Measurements from ENCODE around the gene GRB7. TPM values are rescaled to one million over a fixed set of nuclear protein-coding genes. Genes with fewer than 3 reads are reported as not detected.
A peak's percentile ranks its signal among the peaks of the same experiment; 100 is the strongest.
"Not testable (repeated sequence)": the region's sequence is repeated elsewhere in the genome, so short reads cannot be mapped to it uniquely, and the experiment has no call there.

The GRB7 gene
- total and polyA plus RNA-seq, 2 of the 4 experiments (the other 2 are of a cell fraction) = 0.18 to 0.36 TPM

DNA sequence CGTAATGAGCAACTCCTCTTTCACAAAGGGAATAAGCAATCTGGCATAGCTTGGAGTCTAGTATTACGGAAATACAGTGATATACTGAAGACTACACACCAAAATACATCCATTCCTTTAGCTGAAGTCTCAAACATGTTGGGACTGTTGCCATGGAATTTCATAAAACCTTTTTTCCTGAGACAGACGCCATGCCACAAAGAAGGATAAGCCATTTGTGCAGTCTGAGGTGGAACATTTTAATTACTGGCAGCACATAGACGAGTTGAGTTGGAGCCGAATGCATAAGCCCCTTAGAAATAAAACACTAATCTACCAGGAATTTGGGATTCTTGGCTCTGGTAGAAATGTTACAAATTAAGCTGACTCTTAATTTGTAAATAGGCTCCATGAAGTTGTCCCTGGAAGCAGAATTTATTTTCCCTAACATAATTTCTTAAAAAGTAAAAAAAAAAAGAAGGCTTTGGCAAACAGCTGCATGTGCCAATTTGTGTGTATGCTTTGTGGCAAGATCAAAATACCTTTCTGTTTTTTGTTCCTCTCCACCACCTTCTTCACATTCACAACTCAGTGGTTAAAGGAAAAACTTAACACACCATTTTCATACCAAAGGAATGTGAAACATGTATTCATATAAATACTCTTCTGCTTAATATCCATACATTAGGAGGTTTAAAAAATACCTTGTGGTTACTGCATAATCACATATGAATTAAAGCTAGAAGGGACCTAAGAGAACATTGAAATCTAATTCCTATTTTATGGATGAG lies 25.5 kb downstream of the GRB7 start:
- no peak overlapping the region for H3K4me3 ChIP-seq (ENCODE audit: insufficient read depth, low read depth, low read length)
- H3K56ac ChIP-seq (ENCODE audit: extremely low read depth, insufficient read depth, low read length) = no peak overlapping the region
- ATAC-seq (ENCODE audit: low read depth) (peak; percentile 46; the same call in 1 of the 2 replicates), DNase-seq (peak; percentile 35)
- no peak overlapping the region for H2AK9ac ChIP-seq (replicated peaks; ENCODE audit: low read depth, low read length, poor library complexity)
- intact Hi-C loops (cut with micrococcal nuclease) (no loop called here), dilution Hi-C loops (cut with HindIII; ENCODE audit: low sequenced_read_pairs, unreplicated experiment) (no loop called here), in situ Hi-C loops (cut with MboI; ENCODE audit: low sequenced_read_pairs) (no loop called here)
- no peak overlapping the region for H2BK5ac ChIP-seq (ENCODE audit: low read depth, low read length, poor library complexity, severe bottlenecking)
- H3K27ac ChIP-seq (ENCODE audit: insufficient read depth, low read length) = no peak overlapping the region
- peaks cover 44% of the 10 kb centered on the region for H3K27me3 ChIP-seq (ENCODE audit: control insufficient read depth, insufficient read depth, low read length)
- H3K9me1 ChIP-seq (ENCODE audit: insufficient read depth, low read length) = no peaks in the 10 kb centered on the region
- no peaks in the 10 kb centered on the region for H3K79me1 ChIP-seq (ENCODE audit: low read depth in 1 of 2, low read length in 2 of 2)
- H2BK20ac ChIP-seq (ENCODE audit: low read depth, low read length) = no peak overlapping the region
- no CpG with 5 or more reads among the region's 5 CpGs for WGBS, 2 experiments (ENCODE audit: extremely low coverage in 2 of 2, insufficient read length in 1 of 2)
- H4K8ac ChIP-seq (ENCODE audit: low read depth in 2 of 2, low read length in 2 of 2) = no peak overlapping the region
- H2AFZ ChIP-seq (replicated peaks; ENCODE audit: low read length, poor library complexity) = no peak overlapping the region
- TF ChIP-seq RCOR1 (IDR thresholded peaks at IDR 0.05; ENCODE audit: insufficient replicate concordance, low read length) (no peak), POLR2A (IDR thresholded peaks at IDR 0.05; ENCODE audit: low read depth, low read length) (no peak), CHD1 (IDR thresholded peaks at IDR 0.05; ENCODE audit: low read depth, low read length) (no peak)
- TF ChIP-seq, protein P1, sequence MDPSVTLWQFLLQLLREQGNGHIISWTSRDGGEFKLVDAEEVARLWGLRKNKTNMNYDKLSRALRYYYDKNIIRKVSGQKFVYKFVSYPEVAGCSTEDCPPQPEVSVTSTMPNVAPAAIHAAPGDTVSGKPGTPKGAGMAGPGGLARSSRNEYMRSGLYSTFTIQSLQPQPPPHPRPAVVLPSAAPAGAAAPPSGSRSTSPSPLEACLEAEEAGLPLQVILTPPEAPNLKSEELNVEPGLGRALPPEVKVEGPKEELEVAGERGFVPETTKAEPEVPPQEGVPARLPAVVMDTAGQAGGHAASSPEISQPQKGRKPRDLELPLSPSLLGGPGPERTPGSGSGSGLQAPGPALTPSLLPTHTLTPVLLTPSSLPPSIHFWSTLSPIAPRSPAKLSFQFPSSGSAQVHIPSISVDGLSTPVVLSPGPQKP (IDR thresholded peaks at IDR 0.05; ENCODE audit: borderline replicate concordance, low read depth, low read length) = no peak
- no peak overlapping the region for H3K4ac ChIP-seq (ENCODE audit: low read depth, low read length)
- BruUV-seq (replicated peaks) = no TSS peak
- H3K23ac ChIP-seq (ENCODE audit: low read depth, low read length) = peak overlapping the region; percentile 1; the same call in 1 of the 2 replicates
- CTCF ChIA-PET = no interaction called here
- POLR2A ChIA-PET (ENCODE audit: unreplicated experiment) = no interaction called here
- H3K36me3 ChIP-seq (ENCODE audit: control insufficient read depth, insufficient read depth, low read length) = no peaks in the 10 kb centered on the region
- no peaks in the 10 kb centered on the region for H3K4me1 ChIP-seq (ENCODE audit: control insufficient read depth, insufficient read depth, low read length)
- no peaks in the 10 kb centered on the region for H4K20me1 ChIP-seq (ENCODE audit: insufficient read depth, low read length)
- peaks cover 7% of the 10 kb centered on the region for H3K9me3 ChIP-seq (ENCODE audit: control insufficient read depth, insufficient read depth, low read length)
- no peak overlapping the region for H3K9ac ChIP-seq (ENCODE audit: low read depth, low read length)
- no peak overlapping the region for H4K91ac ChIP-seq (ENCODE audit: insufficient read depth, low read depth, low read length)
- H3K18ac ChIP-seq (ENCODE audit: low read depth, low read length) = no peak overlapping the region
- H2AK5ac ChIP-seq (ENCODE audit: low read depth, low read length) = no peak overlapping the region
- no peak overlapping the region for H2BK15ac ChIP-seq (ENCODE audit: low read depth, low read length)
- no peak overlapping the region for H4K5ac ChIP-seq (ENCODE audit: low read depth, low read length)
- H2BK120ac ChIP-seq (ENCODE audit: low read depth, low read length) = no peak overlapping the region
- H3K4me2 ChIP-seq (ENCODE audit: low read depth, low read length) = peak overlapping the region; percentile 54; the same call in 1 of the 2 replicates
- H3K14ac ChIP-seq (replicated peaks; ENCODE audit: low read depth, low read length) = no peak overlapping the region

DNA sequence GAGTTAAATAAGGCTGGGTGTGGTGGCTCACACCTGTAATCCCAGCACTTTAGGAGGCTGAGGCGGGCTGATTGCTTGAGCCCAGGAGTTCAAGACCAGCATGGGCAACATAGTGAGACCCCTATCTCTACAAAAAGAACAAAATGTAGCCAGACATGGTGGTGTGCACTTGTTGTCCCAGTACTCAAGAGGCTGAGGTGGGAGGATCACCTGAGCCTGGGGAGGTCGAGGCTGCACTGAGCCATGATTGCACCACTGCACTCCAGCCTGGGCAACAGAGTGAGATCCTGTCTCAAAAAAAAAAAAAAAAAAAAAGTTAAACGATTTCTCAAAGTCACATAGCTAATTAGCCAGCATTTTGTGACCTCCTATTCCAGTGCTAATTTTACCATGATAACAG lies 26.4 kb downstream of the GRB7 start:
- H4K20me1 ChIP-seq (ENCODE audit: insufficient read depth, low read length); H2AFZ ChIP-seq (replicated peaks; ENCODE audit: low read length, poor library complexity); in situ Hi-C loops (cut with MboI; ENCODE audit: low sequenced_read_pairs); H2AK9ac ChIP-seq (replicated peaks; ENCODE audit: low read depth, low read length, poor library complexity); H3K4ac ChIP-seq (ENCODE audit: low read depth, low read length); H3K36me3 ChIP-seq (ENCODE audit: control insufficient read depth, insufficient read depth, low read length); dilution Hi-C loops (cut with HindIII; ENCODE audit: low sequenced_read_pairs, unreplicated experiment); DNase-seq; BruUV-seq (replicated peaks); H3K9me3 ChIP-seq (ENCODE audit: control insufficient read depth, insufficient read depth, low read length); H3K14ac ChIP-seq (replicated peaks; ENCODE audit: low read depth, low read length); H3K18ac ChIP-seq (ENCODE audit: low read depth, low read length); H3K56ac ChIP-seq (ENCODE audit: extremely low read depth, insufficient read depth, low read length); intact Hi-C loops (cut with micrococcal nuclease); H4K8ac ChIP-seq (ENCODE audit: low read depth in 2 of 2, low read length in 2 of 2); H3K79me1 ChIP-seq (ENCODE audit: low read depth in 1 of 2, low read length in 2 of 2); H3K23ac ChIP-seq (ENCODE audit: low read depth, low read length); H3K4me3 ChIP-seq (ENCODE audit: insufficient read depth, low read depth, low read length); H4K91ac ChIP-seq (ENCODE audit: insufficient read depth, low read depth, low read length); H2BK5ac ChIP-seq (ENCODE audit: low read depth, low read length, poor library complexity, severe bottlenecking); H2BK120ac ChIP-seq (ENCODE audit: low read depth, low read length); H3K27ac ChIP-seq (ENCODE audit: insufficient read depth, low read length); ATAC-seq (ENCODE audit: low read depth); H2BK20ac ChIP-seq (ENCODE audit: low read depth, low read length); H2BK15ac ChIP-seq (ENCODE audit: low read depth, low read length); H3K9me1 ChIP-seq (ENCODE audit: insufficient read depth, low read length); POLR2A ChIA-PET (ENCODE audit: unreplicated experiment); H3K4me2 ChIP-seq (ENCODE audit: low read depth, low read length); H3K9ac ChIP-seq (ENCODE audit: low read depth, low read length); CTCF ChIA-PET; H3K4me1 ChIP-seq (ENCODE audit: control insufficient read depth, insufficient read depth, low read length); H4K5ac ChIP-seq (ENCODE audit: low read depth, low read length); H2AK5ac ChIP-seq (ENCODE audit: low read depth, low read length): not testable (repeated sequence)
- peaks cover 41% of the 10 kb centered on the region for H3K27me3 ChIP-seq (ENCODE audit: control insufficient read depth, insufficient read depth, low read length)
- no CpG with 5 or more reads among the region's 3 CpGs for WGBS, 2 experiments (ENCODE audit: extremely low coverage in 2 of 2, insufficient read length in 1 of 2)

Measured in IMR-90 (cell line).